ENCODE data around the gene ZNF22.
A peak's percentile ranks its signal among the peaks of the same experiment; 100 is the strongest.

- TF ChIP-seq CTCF (IDR thresholded peaks at IDR 0.05) (no peak), POLR2A (IDR thresholded peaks at IDR 0.05) (no peak), POLR2AphosphoS5 (IDR thresholded peaks at IDR 0.05) (peak in 2 of 3 donors; percentile 10 to 19)
Observed at GRCh38 chr10:44977287-44978212, 23.2 kb upstream of the ZNF22 start.

All from stomach (tissue), 4 donors.